ENCODE data around the gene PRDM10.

The PRDM10 gene

DNA sequence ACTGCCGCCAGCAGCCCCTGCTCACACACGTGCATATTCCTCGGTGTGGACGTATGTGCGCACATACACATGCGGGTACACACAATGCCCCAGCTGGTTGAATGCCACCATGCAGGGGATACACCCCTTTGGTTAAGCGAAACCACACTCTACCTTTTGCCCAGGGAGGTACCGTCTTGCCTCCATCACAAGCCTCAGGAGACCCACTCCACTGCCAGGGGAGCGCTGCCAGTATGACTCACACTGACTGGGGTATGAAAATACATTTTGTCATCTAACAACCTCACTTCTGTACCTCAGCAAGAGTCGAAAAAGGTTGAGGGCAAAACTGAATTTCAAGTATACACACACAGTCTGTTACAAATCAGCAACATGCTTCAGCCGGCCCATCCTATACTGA, 147.5 kb downstream of the PRDM10 start:
- intact Hi-C loops (cut with DNase I) = no loop called here
- no peak for DNase-seq

GRCh38 chr11:129854232-129854805, 148.3 kb downstream of the PRDM10 start:
- intact Hi-C loops (cut with DNase I) = no loop called here
- no peak for DNase-seq

- DNase-seq = no peak
- intact Hi-C loops (cut with DNase I) = no loop called here
Measured at GRCh38 chr11:129853518-129854231, 149.0 kb downstream of the PRDM10 start.

GRCh38 chr11:129852125-129852740, 150.4 kb downstream of the PRDM10 start:
- intact Hi-C loops (cut with DNase I) = no loop called here
- no peak for DNase-seq
